ENCODE measurements around the gene KLK11.

- TF ChIP-seq CTCF (IDR thresholded peaks at IDR 0.05) (no peak), POLR2A (IDR thresholded peaks at IDR 0.05) (no peak), POLR2AphosphoS5 (IDR thresholded peaks at IDR 0.05) (no peak)
Observed at GRCh38 chr19:51015691-51016267, 10.6 kb downstream of the KLK11 start.

All from upper lobe of left lung (tissue), 4 donors.